Cardiac fibroblast (primary cell): Measurements from ENCODE around the gene ZNF292.

Experiments
- DNase-seq, 2 donors: peaks; one replicate each; pipeline versions ENCODE4 v3.0.0 to v3.0.0-alpha.2; 2010; ENCODE audit warnings: low read depth in 2 of 2
- H3K4me3 ChIP-seq, 2 donors: replicated peaks in 1 of 2; 1 replicate in 1 of 2; 2 replicates in 1 of 2; pipeline ENCODE4 v1.5.1; 2011; ENCODE audit warnings: low read depth in 2 of 2, low read length in 2 of 2, mild to moderate bottlenecking in 2 of 2, moderate library complexity in 1 of 2
- TF ChIP-seq, protein P1 (sequence below): IDR thresholded peaks from one replicate; pipeline ENCODE4 v1.5.1; 2011; ENCODE audit warnings: low read depth, mild to moderate bottlenecking, low read length, inconsistent platforms

The ZNF292 gene

DNA sequence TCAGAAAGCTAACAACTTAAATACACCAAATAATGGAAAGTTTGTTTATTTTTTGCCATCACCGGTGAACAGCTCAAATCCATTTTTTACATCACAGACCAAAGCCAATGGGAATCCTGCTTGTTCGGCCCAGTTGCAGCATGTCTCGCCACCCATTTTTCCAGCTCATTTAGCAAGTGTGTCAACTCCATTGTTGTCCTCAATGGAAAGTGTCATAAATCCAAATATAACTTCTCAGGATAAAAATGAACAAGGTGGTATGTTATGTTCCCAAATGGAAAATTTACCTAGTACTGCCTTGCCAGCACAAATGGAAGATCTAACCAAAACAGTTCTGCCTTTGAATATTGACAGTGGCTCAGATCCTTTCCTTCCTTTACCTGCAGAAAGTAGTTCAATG is 101.7 kb downstream of the ZNF292 start:
- TF ChIP-seq, protein P1, sequence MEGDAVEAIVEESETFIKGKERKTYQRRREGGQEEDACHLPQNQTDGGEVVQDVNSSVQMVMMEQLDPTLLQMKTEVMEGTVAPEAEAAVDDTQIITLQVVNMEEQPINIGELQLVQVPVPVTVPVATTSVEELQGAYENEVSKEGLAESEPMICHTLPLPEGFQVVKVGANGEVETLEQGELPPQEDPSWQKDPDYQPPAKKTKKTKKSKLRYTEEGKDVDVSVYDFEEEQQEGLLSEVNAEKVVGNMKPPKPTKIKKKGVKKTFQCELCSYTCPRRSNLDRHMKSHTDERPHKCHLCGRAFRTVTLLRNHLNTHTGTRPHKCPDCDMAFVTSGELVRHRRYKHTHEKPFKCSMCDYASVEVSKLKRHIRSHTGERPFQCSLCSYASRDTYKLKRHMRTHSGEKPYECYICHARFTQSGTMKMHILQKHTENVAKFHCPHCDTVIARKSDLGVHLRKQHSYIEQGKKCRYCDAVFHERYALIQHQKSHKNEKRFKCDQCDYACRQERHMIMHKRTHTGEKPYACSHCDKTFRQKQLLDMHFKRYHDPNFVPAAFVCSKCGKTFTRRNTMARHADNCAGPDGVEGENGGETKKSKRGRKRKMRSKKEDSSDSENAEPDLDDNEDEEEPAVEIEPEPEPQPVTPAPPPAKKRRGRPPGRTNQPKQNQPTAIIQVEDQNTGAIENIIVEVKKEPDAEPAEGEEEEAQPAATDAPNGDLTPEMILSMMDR, result no peak
- H3K4me3 ChIP-seq, result no peak overlapping the region
- no peak for DNase-seq

DNA sequence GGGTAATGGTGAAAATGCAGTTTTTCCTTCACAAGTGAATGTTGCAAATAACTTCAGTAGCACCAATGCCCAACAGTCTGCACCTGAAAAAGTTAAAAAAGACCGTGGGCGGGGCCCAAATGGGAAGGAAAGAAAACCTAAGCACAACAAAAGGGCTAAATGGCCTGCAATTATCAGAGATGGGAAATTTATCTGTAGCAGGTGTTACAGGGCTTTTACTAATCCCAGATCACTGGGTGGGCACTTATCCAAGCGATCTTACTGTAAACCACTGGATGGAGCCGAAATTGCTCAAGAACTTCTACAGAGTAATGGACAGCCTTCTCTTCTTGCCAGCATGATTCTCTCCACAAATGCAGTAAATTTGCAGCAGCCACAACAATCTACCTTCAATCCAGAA is 102.2 kb downstream of the ZNF292 start:
- TF ChIP-seq, protein P1, result no peak

DNA sequence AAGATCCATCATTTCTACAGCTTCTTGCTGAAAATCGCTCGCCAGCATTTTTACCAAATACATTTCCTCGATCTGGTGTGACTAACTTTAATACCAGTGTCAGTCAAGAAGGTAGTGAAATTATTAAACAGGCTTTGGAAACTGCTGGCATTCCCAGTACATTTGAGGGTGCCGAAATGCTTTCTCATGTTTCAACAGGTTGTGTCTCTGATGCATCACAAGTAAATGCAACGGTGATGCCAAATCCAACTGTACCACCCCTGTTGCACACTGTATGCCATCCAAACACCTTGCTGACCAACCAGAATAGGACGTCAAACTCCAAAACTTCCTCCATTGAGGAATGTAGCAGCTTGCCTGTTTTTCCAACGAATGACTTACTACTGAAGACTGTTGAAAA is 102.6 kb downstream of the ZNF292 start:
- DNase-seq, result no peak
- TF ChIP-seq, protein P1, result no peak
- H3K4me3 ChIP-seq, result no peak overlapping the region

More for the DNA sequence above, 102.2 kb downstream of the ZNF292 start:
- no peak overlapping the region for H3K4me3 ChIP-seq
- no peak for DNase-seq

DNA sequence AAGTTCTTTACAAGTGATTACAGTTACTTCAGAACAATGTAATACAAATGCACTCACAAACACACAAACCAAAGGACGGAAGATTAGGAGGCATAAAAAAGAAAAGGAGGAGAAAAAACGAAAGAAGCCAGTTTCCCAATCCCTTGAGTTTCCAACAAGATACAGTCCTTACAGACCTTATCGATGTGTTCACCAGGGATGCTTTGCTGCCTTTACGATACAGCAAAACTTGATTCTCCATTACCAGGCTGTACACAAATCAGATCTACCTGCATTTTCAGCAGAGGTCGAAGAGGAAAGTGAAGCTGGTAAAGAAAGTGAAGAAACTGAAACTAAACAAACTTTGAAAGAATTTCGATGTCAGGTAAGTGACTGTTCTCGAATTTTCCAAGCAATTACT is 104.4 kb downstream of the ZNF292 start:
- no peak overlapping the region for H3K4me3 ChIP-seq
- no peak for DNase-seq
- TF ChIP-seq, protein P1, result no peak

DNA sequence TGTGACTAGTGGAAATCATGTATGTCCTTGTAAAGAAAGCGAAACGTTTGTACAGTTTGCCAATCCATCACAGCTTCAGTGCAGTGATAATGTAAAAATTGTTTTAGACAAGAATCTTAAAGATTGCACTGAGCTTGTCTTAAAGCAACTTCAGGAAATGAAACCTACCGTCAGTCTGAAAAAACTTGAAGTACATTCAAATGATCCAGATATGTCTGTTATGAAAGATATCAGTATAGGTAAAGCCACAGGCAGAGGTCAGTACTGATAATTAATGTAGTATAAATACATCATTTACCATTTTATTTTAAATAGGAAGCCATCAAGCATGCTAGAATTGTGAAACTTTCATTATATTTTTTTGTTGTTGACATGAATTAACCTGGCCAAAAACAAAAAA is 106.2 kb downstream of the ZNF292 start:
- no peak overlapping the region for H3K4me3 ChIP-seq
- TF ChIP-seq, protein P1, result no peak
- DNase-seq, result no peak

DNA sequence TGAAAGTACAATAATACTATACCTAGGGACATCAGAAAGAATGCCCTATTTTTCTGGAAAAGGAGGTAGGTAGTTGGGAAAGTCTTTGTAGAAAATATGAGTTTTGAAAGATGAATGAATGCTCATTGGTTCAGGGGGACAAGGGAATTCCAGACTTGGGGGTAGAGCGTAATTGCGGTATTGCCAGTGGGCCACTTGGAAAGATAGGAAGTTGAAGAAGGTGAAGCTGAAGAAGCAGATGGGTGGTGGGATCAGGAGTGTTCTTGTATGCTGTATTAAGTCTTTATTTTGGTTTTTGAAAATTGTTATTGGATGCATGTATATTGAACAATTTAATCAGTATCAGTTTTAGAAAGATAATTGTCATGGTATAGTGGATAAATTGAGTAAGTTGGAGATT is 109.1 kb downstream of the ZNF292 start:
- TF ChIP-seq, protein P1, result no peak
- H3K4me3 ChIP-seq, result no peak overlapping the region
- no peak for DNase-seq

DNA sequence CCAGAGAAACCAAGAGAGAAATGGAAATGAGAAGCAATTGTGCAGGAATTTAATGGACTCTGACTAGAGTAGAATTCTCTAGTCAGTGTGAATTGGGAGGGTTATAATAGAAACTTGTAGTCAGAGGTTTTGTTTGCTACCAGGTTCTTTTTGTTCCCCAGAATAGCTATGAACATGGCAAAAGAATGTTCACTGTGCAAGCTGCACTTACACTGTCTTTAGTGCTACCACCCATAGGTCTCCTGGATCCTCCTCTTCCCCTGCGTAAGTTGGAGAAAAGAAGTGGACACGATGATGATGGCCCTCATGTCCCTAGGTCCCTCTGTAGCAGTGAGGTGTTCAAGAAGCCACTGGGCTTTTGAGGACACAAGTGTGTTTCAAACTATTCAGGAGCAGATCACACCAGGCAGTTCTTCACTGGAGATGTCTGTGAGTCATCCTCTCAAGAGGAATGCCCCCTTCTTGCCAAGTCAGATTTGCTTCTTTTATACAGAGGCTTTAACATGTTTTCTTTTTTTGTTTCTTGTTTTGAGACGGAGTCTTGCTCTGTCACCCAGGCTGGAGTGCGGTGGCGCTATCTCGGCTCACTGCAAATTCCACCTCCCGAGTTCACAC is 119.4 kb downstream of the ZNF292 start:
- DNase-seq, result peak; percentile 73 to 75
- no peak overlapping the region for H3K4me3 ChIP-seq
- TF ChIP-seq, protein P1, result no peak
